SK-N-MC (cell line): Measurements from ENCODE around the gene S1PR2.

Experiments used
- EZH2 ChIP-seq: fragments of 200-600 bp; sonication (generic); IDR thresholded peaks from one replicate; pipeline ENCODE4 v1.6.1; 2017; ENCODE audit warnings: antibody characterized with exemption
- POLR2AphosphoS5 ChIP-seq: IDR thresholded peaks from 2 replicates; pipeline ENCODE4 v1.6.1; 2012; ENCODE audit warnings: mild to moderate bottlenecking, low read depth, low read length, borderline replicate concordance

DNA sequence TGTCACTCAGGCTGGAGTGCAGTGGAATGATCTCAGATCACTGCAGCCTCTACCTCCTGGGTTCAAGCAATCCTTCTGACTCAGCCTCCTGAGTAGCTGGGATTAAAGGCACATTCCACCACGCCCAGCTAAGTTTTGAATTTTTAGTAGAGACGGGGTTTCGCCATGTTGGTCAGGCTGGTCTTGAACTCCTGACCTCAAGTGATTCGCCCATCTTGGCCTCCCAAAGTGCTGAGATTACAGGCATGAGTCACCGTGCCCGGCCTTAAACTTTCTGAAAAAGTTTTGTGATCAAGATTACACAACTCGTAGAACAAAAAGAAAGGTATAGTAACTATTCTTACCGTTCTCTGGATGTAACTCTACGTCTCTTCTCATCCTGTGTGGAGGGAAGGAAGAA is 57.6 kb downstream of the S1PR2 start:
- TF ChIP-seq POLR2AphosphoS5 (no peak), EZH2 (no peak)
